ENCODE measurements around the gene GLE1.

DNA sequence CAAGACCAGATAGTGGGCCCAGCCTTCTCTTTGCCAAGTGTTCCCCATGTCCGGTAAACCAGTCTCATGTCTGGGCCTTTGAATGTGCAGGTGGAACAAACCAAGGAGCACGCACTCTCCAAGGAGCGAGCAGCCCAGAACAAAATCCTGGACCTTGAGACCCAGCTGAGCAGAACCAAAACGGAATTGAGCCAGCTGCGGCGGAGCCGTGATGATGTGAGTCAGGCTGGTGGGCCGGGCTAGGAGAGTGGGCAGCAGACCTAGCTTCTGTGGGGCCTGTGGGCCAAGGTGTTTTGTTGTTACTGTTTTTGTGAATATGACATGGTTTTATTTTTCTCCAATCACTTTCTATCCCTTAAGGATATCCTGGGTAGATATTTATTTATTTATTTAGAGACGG, 5.6 kb upstream of the GLE1 start:
- TF ChIP-seq, protein P1, sequence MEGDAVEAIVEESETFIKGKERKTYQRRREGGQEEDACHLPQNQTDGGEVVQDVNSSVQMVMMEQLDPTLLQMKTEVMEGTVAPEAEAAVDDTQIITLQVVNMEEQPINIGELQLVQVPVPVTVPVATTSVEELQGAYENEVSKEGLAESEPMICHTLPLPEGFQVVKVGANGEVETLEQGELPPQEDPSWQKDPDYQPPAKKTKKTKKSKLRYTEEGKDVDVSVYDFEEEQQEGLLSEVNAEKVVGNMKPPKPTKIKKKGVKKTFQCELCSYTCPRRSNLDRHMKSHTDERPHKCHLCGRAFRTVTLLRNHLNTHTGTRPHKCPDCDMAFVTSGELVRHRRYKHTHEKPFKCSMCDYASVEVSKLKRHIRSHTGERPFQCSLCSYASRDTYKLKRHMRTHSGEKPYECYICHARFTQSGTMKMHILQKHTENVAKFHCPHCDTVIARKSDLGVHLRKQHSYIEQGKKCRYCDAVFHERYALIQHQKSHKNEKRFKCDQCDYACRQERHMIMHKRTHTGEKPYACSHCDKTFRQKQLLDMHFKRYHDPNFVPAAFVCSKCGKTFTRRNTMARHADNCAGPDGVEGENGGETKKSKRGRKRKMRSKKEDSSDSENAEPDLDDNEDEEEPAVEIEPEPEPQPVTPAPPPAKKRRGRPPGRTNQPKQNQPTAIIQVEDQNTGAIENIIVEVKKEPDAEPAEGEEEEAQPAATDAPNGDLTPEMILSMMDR (conservative IDR thresholded peaks at IDR 0.05; ENCODE audit: low read length) = no peak
- no peak for TF ChIP-seq EZH2phosphoT487 (IDR thresholded peaks at IDR 0.05; ENCODE audit: borderline replicate concordance)
